OCI-LY3 (cell line): Measurements from ENCODE around the gene TTYH3.

Experiments used
- H2AFZ ChIP-seq: fragments of 200-600, 300-600 bp; shearing (Covaris generic); 2 replicates; pipeline ENCODE4 v1.6.0; 2014; ENCODE audit warnings: antibody characterized with exemption, low read depth, low read length
- H3K27ac ChIP-seq: fragments of 200-600, 300-600 bp; sonication (generic); 2 replicates; pipeline ENCODE4 v1.5.1; 2014; ENCODE audit warnings: mild to moderate bottlenecking, low read length, moderate library complexity, mixed read lengths
- H3K27me3 ChIP-seq: fragments of 200-600, 300-600 bp; sonication (generic); 2 replicates; pipeline ENCODE4 v1.6.1; 2014; ENCODE audit warnings: low read depth, low read length, mixed read lengths
- H3K36me3 ChIP-seq: fragments of 200-600, 300-600 bp; sonication (generic); replicated peaks from 2 replicates; pipeline ENCODE3; 2014; ENCODE audit warnings: low read depth, low read length, mixed read lengths
- H3K4me1 ChIP-seq: fragments of 300-600, 200-600 bp; sonication (generic); 2 replicates; pipeline ENCODE4 v1.6.1; 2014; ENCODE audit warnings: low read length, mixed read lengths
- H3K4me2 ChIP-seq: fragments of 200-600, 300-600 bp; sonication (generic); 2 replicates; pipeline ENCODE4 v1.6.1; 2014; ENCODE audit warnings: low read length, mixed read lengths
- H3K4me3 ChIP-seq: fragments of 300-600, 200-600 bp; sonication (generic); 2 replicates; pipeline ENCODE4 v1.5.1; 2014; ENCODE audit warnings: antibody characterized with exemption, mild to moderate bottlenecking, low read length, moderate library complexity
- H3K79me2 ChIP-seq: fragments of 300-600, 200-600 bp; shearing (Covaris generic); 2 replicates; pipeline ENCODE4 v1.6.1; 2014; ENCODE audit warnings: mild to moderate bottlenecking, low read length, mixed read lengths
- H3K9ac ChIP-seq: fragments of 300-600, 200-600 bp; shearing (Covaris generic); 2 replicates; pipeline ENCODE4 v1.6.0; 2014; ENCODE audit warnings: mild to moderate bottlenecking, low read length, moderate library complexity
- H3K9me3 ChIP-seq: fragments of 200-600, 300-600 bp; shearing (Covaris generic); 2 replicates; pipeline ENCODE4 v1.6.1; 2014; ENCODE audit warnings: low read length, mixed read lengths; ENCODE audit not compliant: insufficient read depth
- H4K20me1 ChIP-seq: fragments of 200-600, 300-600 bp; sonication (generic); 2 replicates; pipeline ENCODE4 v1.6.1; 2016; ENCODE audit warnings: low read length, mixed read lengths; ENCODE audit not compliant: insufficient read depth
- CTCF ChIP-seq: fragments of 200-600, 300-600 bp; sonication (generic); IDR thresholded peaks from 2 replicates; pipeline ENCODE4 v1.5.1; 2014; ENCODE audit warnings: antibody characterized with exemption, low read length, low read depth
- EZH2phosphoT487 ChIP-seq: fragments of 200-600 bp; shearing (Covaris generic); IDR thresholded peaks from 2 replicates; pipeline ENCODE4 v1.6.1; 2018; ENCODE audit warnings: antibody characterized with exemption, mixed run types, low read depth

TTYH3 gene

DNA sequence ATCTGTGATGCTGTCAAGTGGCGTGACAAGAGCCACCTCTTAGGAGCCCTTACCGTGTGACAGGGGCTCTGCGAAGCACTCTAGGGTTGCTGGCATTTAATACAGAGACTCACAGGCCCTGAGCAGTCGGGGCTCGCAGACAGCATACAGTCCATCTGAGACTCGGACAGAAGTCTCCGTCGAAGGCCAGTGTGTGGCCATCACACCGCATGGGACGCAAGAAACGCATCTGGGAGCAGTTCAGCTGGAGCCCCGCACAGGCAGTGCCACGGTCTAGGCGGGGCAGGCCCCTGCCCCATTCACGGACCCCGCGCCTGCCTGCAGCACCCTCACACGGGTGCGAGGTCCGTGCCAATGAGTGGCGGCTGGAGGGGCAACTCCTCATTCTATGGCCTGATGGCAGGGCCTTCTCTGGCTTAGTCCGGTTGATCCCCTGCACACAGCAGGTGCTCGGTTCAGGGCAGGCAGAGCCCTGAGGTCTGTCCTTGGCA, 39.4 kb upstream of the TTYH3 start:
- H3K27me3 ChIP-seq, result no peaks in the 10 kb centered on the region
- TF ChIP-seq CTCF (no peak), EZH2phosphoT487 (no peak)
- no peak overlapping the region for H3K9ac ChIP-seq
- no peak overlapping the region for H3K27ac ChIP-seq
- H3K9me3 ChIP-seq, result no peaks in the 10 kb centered on the region
- no peak overlapping the region for H3K4me2 ChIP-seq
- no peaks in the 10 kb centered on the region for H3K4me1 ChIP-seq
- no peaks in the 10 kb centered on the region for H3K79me2 ChIP-seq
- H3K36me3 ChIP-seq, result peaks cover 5% of the 10 kb centered on the region
- no peak overlapping the region for H2AFZ ChIP-seq
- no peak overlapping the region for H3K4me3 ChIP-seq
- H4K20me1 ChIP-seq, result no peaks in the 10 kb centered on the region

GRCh38 chr7:2593036-2593727, 38.6 kb upstream of the TTYH3 start:
- no peak overlapping the region for H3K4me3 ChIP-seq
- H2AFZ ChIP-seq, result no peak overlapping the region
- no peak overlapping the region for H3K9ac ChIP-seq
- no peaks in the 10 kb centered on the region for H3K9me3 ChIP-seq
- H3K36me3 ChIP-seq, result peaks cover 9% of the 10 kb centered on the region
- no peaks in the 10 kb centered on the region for H3K79me2 ChIP-seq
- no peaks in the 10 kb centered on the region for H4K20me1 ChIP-seq
- no peaks in the 10 kb centered on the region for H3K4me1 ChIP-seq
- TF ChIP-seq CTCF (no peak), EZH2phosphoT487 (no peak)
- no peak overlapping the region for H3K4me2 ChIP-seq
- H3K27ac ChIP-seq, result no peak overlapping the region
- H3K27me3 ChIP-seq, result no peaks in the 10 kb centered on the region

DNA sequence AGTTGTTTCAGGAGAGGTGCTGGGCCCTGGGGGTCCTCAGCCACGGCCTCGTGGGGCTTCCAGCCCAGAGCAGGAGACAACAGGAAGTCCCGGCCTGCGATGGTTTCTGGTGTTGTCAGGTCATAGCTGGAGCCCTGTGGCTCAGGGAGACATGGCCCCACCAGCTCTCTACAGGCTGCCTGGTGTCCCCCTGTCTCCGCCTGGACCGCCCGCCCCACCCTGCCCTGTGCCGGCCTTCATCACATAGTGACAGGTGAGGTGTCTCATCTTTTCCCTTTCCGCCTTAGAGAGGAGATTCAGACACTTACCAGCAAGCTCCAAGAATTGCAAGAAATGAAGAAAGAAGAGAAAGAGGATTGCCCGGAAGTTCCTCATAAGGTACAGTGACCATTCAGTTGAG, 37.2 kb upstream of the TTYH3 start:
- Histone ChIP-seq H3K27me3 (no peaks in the 10 kb centered on the region), H3K4me3 (no peak overlapping the region), H3K9ac (no peak overlapping the region), H3K79me2 (no peaks in the 10 kb centered on the region), H2AFZ (no peak overlapping the region), H3K4me1 (no peaks in the 10 kb centered on the region), H3K9me3 (no peaks in the 10 kb centered on the region), H3K36me3 (peaks cover 14% of the 10 kb centered on the region), H3K4me2 (no peak overlapping the region), H4K20me1 (no peaks in the 10 kb centered on the region), H3K27ac (no peak overlapping the region)
- TF ChIP-seq CTCF (no peak), EZH2phosphoT487 (no peak)

DNA sequence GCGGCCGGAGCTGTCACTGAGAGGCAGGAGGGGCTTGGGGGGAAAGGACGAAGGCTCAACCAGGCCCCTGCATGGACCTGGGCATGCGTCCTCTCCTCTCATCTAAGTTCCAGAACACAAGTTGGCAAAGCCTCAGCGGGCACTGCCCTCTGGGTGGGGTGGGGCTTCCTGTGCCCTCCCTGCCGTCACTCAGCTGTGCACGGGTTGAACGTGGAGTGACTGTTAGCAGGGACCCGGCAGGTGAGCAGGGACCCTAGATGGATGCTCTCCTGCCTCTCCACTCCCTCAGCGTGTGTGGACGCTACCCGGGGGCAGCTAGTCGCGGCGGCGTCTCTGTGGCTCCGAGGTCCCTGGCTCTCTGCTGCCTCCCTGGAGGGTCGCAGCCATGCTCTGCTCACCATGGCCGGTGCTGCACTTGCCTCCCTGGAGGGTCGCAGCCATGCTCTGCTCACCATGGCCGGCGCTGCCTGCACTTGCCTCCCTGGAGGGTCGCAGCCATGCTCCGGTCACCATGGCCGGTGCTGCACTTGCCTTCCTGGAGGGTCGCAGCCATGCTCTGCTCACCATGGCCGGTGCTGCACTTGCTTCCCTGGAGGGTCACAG, 36.4 kb upstream of the TTYH3 start:
- Histone ChIP-seq H3K9me3 (no peaks in the 10 kb centered on the region), H3K4me2 (no peak overlapping the region), H3K27me3 (no peaks in the 10 kb centered on the region), H3K9ac (no peak overlapping the region), H3K4me1 (no peaks in the 10 kb centered on the region), H3K36me3 (peaks cover 17% of the 10 kb centered on the region), H4K20me1 (no peaks in the 10 kb centered on the region), H3K79me2 (no peaks in the 10 kb centered on the region), H2AFZ (no peak overlapping the region), H3K27ac (no peak overlapping the region), H3K4me3 (no peak overlapping the region)
- no peak for TF ChIP-seq EZH2phosphoT487
- TF ChIP-seq CTCF, result no peak
